ENCODE measurements around the gene INSL3. TPM values are rescaled to one million over a fixed set of nuclear protein-coding genes. Genes with fewer than 3 reads are reported as not detected.
A peak's percentile ranks its signal among the peaks of the same experiment; 100 is the strongest.

The INSL3 gene
- total and polyA plus RNA-seq, 2 of the 13 experiments (the other 11 are each of a cell fraction or from before 2014, with no cell fraction given): 0.30 TPM; not detected in 1

GRCh38 chr19:17796013-17796837 lies 25.1 kb downstream of the INSL3 start (continued):
- TF ChIP-seq ZNF142 (CRISPR knock-in tag; IDR thresholded peaks at IDR 0.05) (no peak), ZNF772 (CRISPR knock-in tag; IDR thresholded peaks at IDR 0.05) (no peak), AKNA (CRISPR knock-in tag; IDR thresholded peaks at IDR 0.05; ENCODE audit: borderline replicate concordance) (no peak), SYNCRIP (IDR thresholded peaks at IDR 0.05; ENCODE audit: insufficient read depth, low read depth, low read length) (no peak), GABPA (IDR thresholded peaks at IDR 0.05; ENCODE audit: low read depth, low read length) (no peak), GABPA (CRISPR knock-in tag; IDR thresholded peaks at IDR 0.05; ENCODE audit: low read depth) (peak; percentile 61; the same call in 1 of the 2 replicates), ZMAT3 (CRISPR knock-in tag; conservative IDR thresholded peaks at IDR 0.05) (0 out of 2 replicates have a peak, but pooled peaks have one; percentile 44), ZNF337 (CRISPR knock-in tag; IDR thresholded peaks at IDR 0.05; ENCODE audit: borderline replicate concordance, low read depth) (no peak), CENPT (CRISPR knock-in tag; IDR thresholded peaks at IDR 0.05; ENCODE audit: low read depth) (no peak), GTF2F1 (IDR thresholded peaks at IDR 0.05; ENCODE audit: low read length) (no peak), ZNF256 (CRISPR knock-in tag; conservative IDR thresholded peaks at IDR 0.05) (no peak), ZNF709 (CRISPR knock-in tag; IDR thresholded peaks at IDR 0.05) (no peak), PPARG (CRISPR knock-in tag; conservative IDR thresholded peaks at IDR 0.05) (peak; percentile 56), HDAC1 (CRISPR knock-in tag; IDR thresholded peaks at IDR 0.05) (peak; percentile 56), ZNF577 (CRISPR knock-in tag; IDR thresholded peaks at IDR 0.05; ENCODE audit: borderline replicate concordance, low read depth) (no peak), TBX3 (IDR thresholded peaks at IDR 0.05; ENCODE audit: borderline replicate concordance) (no peak), ZNF33B (CRISPR knock-in tag; IDR thresholded peaks at IDR 0.05) (no peak), ZMYM3 (CRISPR knock-in tag; IDR thresholded peaks at IDR 0.05) (no peak)
